SK-N-SH (cell line): Measurements from ENCODE around the gene RBX1. TPM values are rescaled to one million over a fixed set of nuclear protein-coding genes. Genes with fewer than 3 reads are reported as not detected.

Source experiments
- CTCF ChIA-PET: fragments of 300-600, 350-600 bp; formaldehyde crosslinking; extraction: SDS; loops from one replicate; lab custom pipeline; 2021; lab: Yijun Ruan, JAX
- POLR2A ChIA-PET: fragments of 350-600 bp; sonication (Branson Sonifier 250); formaldehyde crosslinking; extraction: SDS; loops from one replicate; lab custom pipeline; 2020; ENCODE audit warnings: antibody characterized with exemption, inconsistent platforms; lab: Yijun Ruan, JAX
- DNase-seq: peaks from one replicate; pipeline ENCODE4 v3.0.0; 2012
- H2AFZ ChIP-seq: fragments of 200-600 bp; sonication (generic); 2 replicates; pipeline ENCODE4 v1.8.1; 2016; ENCODE audit warnings: antibody characterized with exemption, mild to moderate bottlenecking, low read depth
- H3F3A ChIP-seq: fragments of 200-600 bp; sonication (generic); replicated peaks from 2 replicates; pipeline ENCODE3; 2016; ENCODE audit warnings: antibody characterized with exemption, mild to moderate bottlenecking; ENCODE audit not compliant: insufficient read depth
- H3K27ac ChIP-seq, 2 experiments: fragments of 200-500 bp in 1 of 2; fragments of 200-600 bp in 1 of 2; sonication (Bioruptor generic) in 1 of 2; sonication (generic), shearing (Covaris generic) in 1 of 2; 2 replicates each; pipeline versions ENCODE4 v1.5.1 to v1.6.1; 2014 to 2016; ENCODE audit warnings: low read depth in 2 of 2, inconsistent platforms in 1 of 2, low read length in 1 of 2, mild to moderate bottlenecking in 1 of 2, mixed read lengths in 1 of 2
- H3K27me3 ChIP-seq: fragments of 200-600 bp; sonication (generic), shearing (Covaris generic); 2 replicates; pipeline ENCODE4 v1.6.1; 2016; ENCODE audit warnings: mixed run types; ENCODE audit not compliant: insufficient read depth
- H3K36me3 ChIP-seq, 2 experiments: fragments of 200-500 bp in 1 of 2; fragments of 200-600 bp in 1 of 2; sonication (Bioruptor generic) in 1 of 2; sonication (generic) in 1 of 2; replicated peaks in 1 of 2; 2 replicates each; pipeline versions ENCODE3 to v1.5.1; 2014 to 2016; ENCODE audit warnings: low read length in 1 of 2, mild to moderate bottlenecking in 1 of 2; ENCODE audit not compliant: insufficient read depth in 2 of 2, control insufficient read depth in 1 of 2
- H3K4me1 ChIP-seq, 2 experiments: fragments of 200-500 bp in 1 of 2; fragments of 200-600 bp in 1 of 2; sonication (Bioruptor generic) in 1 of 2; sonication (generic), shearing (Covaris generic) in 1 of 2; 2 replicates each; pipeline versions ENCODE4 v1.5.1 to v1.6.1; 2014 to 2016; ENCODE audit warnings: low read depth in 1 of 2, low read length in 1 of 2, mixed run types in 1 of 2; ENCODE audit not compliant: insufficient read depth in 2 of 2, control insufficient read depth in 1 of 2
- H3K4me2 ChIP-seq: fragments of 200-600 bp; sonication (generic), shearing (Covaris generic); 2 replicates; pipeline ENCODE4 v1.6.1; 2017; ENCODE audit warnings: mixed run types
- H3K4me3 ChIP-seq, 2 experiments: fragments of 200-500 bp in 1 of 2; fragments of 200-600 bp in 1 of 2; sonication (Bioruptor generic) in 1 of 2; sonication (generic), shearing (Covaris generic) in 1 of 2; 2 replicates each; pipeline versions ENCODE4 v1.5.1 to v1.8.1; 2014 to 2016; ENCODE audit warnings: low read depth in 2 of 2, inconsistent platforms in 1 of 2, low read length in 1 of 2, mild to moderate bottlenecking in 1 of 2, mixed read lengths in 1 of 2, moderate library complexity in 1 of 2
- H3K79me2 ChIP-seq: fragments of 200-600 bp; sonication (generic); 2 replicates; pipeline ENCODE4 v1.8.1; 2017; ENCODE audit warnings: mild to moderate bottlenecking; ENCODE audit not compliant: insufficient read depth
- H3K9ac ChIP-seq: fragments of 200-600 bp; sonication (generic); 2 replicates; pipeline ENCODE4 v1.6.1; 2017; ENCODE audit warnings: mixed run types
- H3K9me2 ChIP-seq: fragments of 200-600 bp; sonication (generic); 2 replicates; pipeline ENCODE4 v1.6.1; 2017; ENCODE audit warnings: mixed run types
- H3K9me3 ChIP-seq: fragments of 200-600 bp; sonication (generic); 2 replicates; pipeline ENCODE4 v1.6.1; 2017; ENCODE audit warnings: mixed run types, mild to moderate bottlenecking, moderate library complexity
- H4K20me1 ChIP-seq: fragments of 200-600 bp; sonication (generic); 2 replicates; pipeline ENCODE4 v1.6.1; 2017; ENCODE audit warnings: mild to moderate bottlenecking, mixed run types; ENCODE audit not compliant: insufficient read depth
- CHD2 ChIP-seq: fragments of 150-350 bp; IDR thresholded peaks from 2 replicates; pipeline ENCODE4 v1.6.1; 2018; ENCODE audit warnings: low read length; ENCODE audit not compliant: partially characterized antibody
- CTCF ChIP-seq: fragments of 200-600 bp; sonication (generic); IDR thresholded peaks from 2 replicates; pipeline ENCODE4 v1.6.1; 2017; ENCODE audit warnings: antibody characterized with exemption, mild to moderate bottlenecking, moderate library complexity
- ELF1 ChIP-seq: IDR thresholded peaks from 2 replicates; pipeline ENCODE4 v1.4.0; 2012
- EP300 ChIP-seq, 2 experiments: IDR thresholded peaks; 2 replicates each; pipeline versions ENCODE4 v1.4.0 to v1.6.1; 2012; ENCODE audit warnings: borderline replicate concordance in 1 of 2, low read depth in 1 of 2, low read length in 1 of 2
- EZH2phosphoT487 ChIP-seq: fragments of 200-600 bp; sonication (generic); IDR thresholded peaks from 2 replicates; pipeline ENCODE4 v1.6.1; 2017; ENCODE audit warnings: low read depth, mixed run types, mild to moderate bottlenecking, antibody characterized with exemption, moderate library complexity, borderline replicate concordance
- FOXJ3 ChIP-seq: sonication (generic); formaldehyde crosslinking; IDR thresholded peaks from 2 replicates; pipeline ENCODE4 v1.5.1; 2020; ENCODE audit warnings: mild to moderate bottlenecking, missing genetic modification reagents
- GABPA ChIP-seq: IDR thresholded peaks from 2 replicates; pipeline ENCODE4 v1.4.0; 2012; ENCODE audit warnings: low read depth, mild to moderate bottlenecking
- JUND ChIP-seq: IDR thresholded peaks from 2 replicates; pipeline ENCODE4 v1.4.0; 2012
- MAX ChIP-seq: IDR thresholded peaks from 2 replicates; pipeline ENCODE4 v1.4.0; 2012; ENCODE audit warnings: low read depth
- MEF2A ChIP-seq: IDR thresholded peaks from 2 replicates; pipeline ENCODE4 v1.4.0; 2012; ENCODE audit warnings: low read depth, borderline replicate concordance
- MXI1 ChIP-seq: IDR thresholded peaks from 2 replicates; pipeline ENCODE4 v1.6.1; 2012; ENCODE audit warnings: mild to moderate bottlenecking, low read depth, low read length, improper control_type of control experiment
- NFIC ChIP-seq: IDR thresholded peaks from 2 replicates; pipeline ENCODE4 v1.4.0; 2012; ENCODE audit warnings: borderline replicate concordance
- NRF1 ChIP-seq: IDR thresholded peaks from 2 replicates; pipeline ENCODE4 v1.6.1; 2012; ENCODE audit warnings: low read depth, mild to moderate bottlenecking, low read length
- RAD21 ChIP-seq: IDR thresholded peaks from 2 replicates; pipeline ENCODE4 v1.6.1; 2012; ENCODE audit warnings: mild to moderate bottlenecking, low read length
- RCOR1 ChIP-seq: fragments of 150-350 bp; IDR thresholded peaks from 2 replicates; pipeline ENCODE4 v1.6.1; 2017; ENCODE audit warnings: antibody characterized with exemption, low read length
- RXRA ChIP-seq: IDR thresholded peaks from 2 replicates; pipeline ENCODE4 v1.4.0; 2012; ENCODE audit warnings: low read depth, mild to moderate bottlenecking, borderline replicate concordance
- SMC3 ChIP-seq: IDR thresholded peaks from 2 replicates; pipeline ENCODE4 v1.6.1; 2012; ENCODE audit warnings: low read depth, low read length, improper control_type of control experiment
- TCF12 ChIP-seq: IDR thresholded peaks from 2 replicates; pipeline ENCODE4 v1.4.0; 2012
- USF1 ChIP-seq: IDR thresholded peaks from 2 replicates; pipeline ENCODE4 v1.4.0; 2012; ENCODE audit warnings: low read depth, borderline replicate concordance
- ZBTB33 ChIP-seq: IDR thresholded peaks from 2 replicates; pipeline ENCODE4 v1.4.0; 2012; ENCODE audit warnings: low read depth, borderline replicate concordance
- WGBS: methylation state at CpG from one replicate; pipeline ENCODE4 v1.1.6; 2017; ENCODE audit warnings: low lambda C conversion rate; 5-methylcytosine and 5-hydroxymethylcytosine counted together
- polyA plus RNA-seq, 3 experiments: library from polyadenylated mRNA; depleted of rRNA; stranded (reverse); fragments of >200 nt; gene quantifications; 2 replicates each; pipeline ENCODE4 v1.2.3, GENCODE V29; 2012

The RBX1 gene
- polyA plus RNA-seq, 1 of the 3 experiments (the other 2 are of a cell fraction), result 51.2 TPM

GRCh38 chr22:40950962-40951794 lies at the start of gene RBX1 (continued):
- TF ChIP-seq EP300 (IDR thresholded peaks at IDR 0.05; ENCODE audit: borderline replicate concordance in 1 of 2, low read depth in 1 of 2, low read length in 1 of 2) (no peak), TCF12 (no peak), MAX (no peak), RAD21 (no peak), CTCF (no peak), EZH2phosphoT487 (no peak), CHD2 (peak; percentile 83), RXRA (no peak), FOXJ3 (no peak), SMC3 (no peak), GABPA (peak; percentile 50; the same call in 1 of the 2 replicates)
- TF ChIP-seq, all 33 proteins: peak for 13

GRCh38 chr22:40904101-40904500 lies 47.1 kb upstream of the RBX1 start:
- WGBS, result 100% methylated on average over 1 of the region's 1 CpG
- H3K9me3 ChIP-seq, result no peaks in the 10 kb centered on the region
- H3K36me3 ChIP-seq, result no peaks in the 10 kb centered on the region
- no peak overlapping the region for H3K4me3 ChIP-seq
- H4K20me1 ChIP-seq, result no peaks in the 10 kb centered on the region
- H2AFZ ChIP-seq, result no peak overlapping the region
- no peak for DNase-seq
- no peaks in the 10 kb centered on the region for H3F3A ChIP-seq
- no peaks in the 10 kb centered on the region for H3K79me2 ChIP-seq
- no peak for TF ChIP-seq EZH2phosphoT487
- no peak for TF ChIP-seq CTCF
- TF ChIP-seq USF1, result no peak
- no peak for TF ChIP-seq ZBTB33
- no peak for TF ChIP-seq MEF2A
- no peak for TF ChIP-seq RCOR1
- TF ChIP-seq MXI1, result no peak
- TF ChIP-seq NRF1, result no peak
- TF ChIP-seq MAX, result no peak
- TF ChIP-seq ELF1, result no peak
- no peak for TF ChIP-seq JUND
- no peak for TF ChIP-seq NFIC
- no peaks in the 10 kb centered on the region for H3K9me2 ChIP-seq
- no peak overlapping the region for H3K9ac ChIP-seq
- H3K4me2 ChIP-seq, result no peak overlapping the region
- H3K27me3 ChIP-seq, result no peaks in the 10 kb centered on the region
- no peak overlapping the region for H3K27ac ChIP-seq
- ChIA-PET POLR2A (no interaction called here), CTCF (no interaction called here)
- H3K4me1 ChIP-seq, result no peaks in the 10 kb centered on the region; a peak in 1 of 4 replicates
